Esophagus squamous epithelium (tissue), 4 donors: ENCODE measurements around the gene DCDC2C.

Experiments
- CTCF ChIP-seq, 6 experiments: fragments of 450-650 bp in 4 of 6; fragments of 200-600 bp in 2 of 6; sonication (generic) in 2 of 6; IDR thresholded peaks; one replicate each; pipeline ENCODE4 v1.5.1; 2016 to 2019; ENCODE audit warnings: antibody characterized with exemption in 6 of 6, mild to moderate bottlenecking in 4 of 6, moderate library complexity in 4 of 6
- POLR2A ChIP-seq, 4 donors: fragments of 450-650 bp; IDR thresholded peaks; one replicate each; pipeline ENCODE4 v1.6.1; 2017; ENCODE audit warnings: antibody characterized with exemption in 4 of 4, mild to moderate bottlenecking in 4 of 4, moderate library complexity in 3 of 4

GRCh38 chr2:3692375-3692774 is 11.0 kb upstream of the DCDC2C start:
- TF ChIP-seq POLR2A (IDR thresholded peaks at IDR 0.05): no peak
- peak in 4 of 6 experiments; percentile 17 to 47 (median 25) for TF ChIP-seq CTCF (IDR thresholded peaks at IDR 0.05)
